T47D (cell line): ENCODE measurements around the gene IGSF6.
"Not testable (repeated sequence)": the region's sequence is repeated elsewhere in the genome, so short reads cannot be mapped to it uniquely, and the experiment has no call there.

ENCODE experiments used
- DNase-seq, 2 experiments: peaks; one replicate each; pipeline versions ENCODE4 v3.0.0 to v3.0.0-alpha.2; 2011 to 2012; ENCODE audit warnings: low read depth in 1 of 2, low spot score in 1 of 2
- JUND ChIP-seq: IDR thresholded peaks from 2 replicates; pipeline ENCODE4 v1.6.1; 2012; ENCODE audit warnings: low read depth
- in situ Hi-C: cut with HindIII; loops from 2 replicates; pipeline ENCODE4 v1.10.0; 2016; ENCODE audit warnings: low sequenced_read_pairs, low pct_unique_long_range_greater_than_20kb

The IGSF6 gene

DNA sequence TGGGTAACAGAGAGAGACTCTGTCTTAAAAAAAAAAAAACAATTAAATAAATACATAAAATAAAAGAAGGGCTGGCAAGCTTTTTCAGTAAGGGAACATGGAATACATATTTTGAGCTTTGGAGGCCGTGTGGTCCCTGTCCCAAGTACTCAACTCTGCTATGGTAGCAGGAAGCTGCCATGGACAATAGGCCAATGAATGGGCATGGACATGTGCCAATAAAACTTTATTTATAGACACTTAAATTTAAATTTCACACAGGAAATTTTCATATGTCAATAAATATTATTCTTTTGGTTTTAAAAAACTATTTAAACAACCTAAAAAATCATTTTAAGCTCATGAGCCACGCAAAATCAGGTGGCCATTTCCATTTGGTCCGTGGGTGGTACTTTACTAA is 15.2 kb upstream of the IGSF6 start:
- DNase-seq = no peak
- in situ Hi-C loops = no loop called here
- no peak for TF ChIP-seq JUND

DNA sequence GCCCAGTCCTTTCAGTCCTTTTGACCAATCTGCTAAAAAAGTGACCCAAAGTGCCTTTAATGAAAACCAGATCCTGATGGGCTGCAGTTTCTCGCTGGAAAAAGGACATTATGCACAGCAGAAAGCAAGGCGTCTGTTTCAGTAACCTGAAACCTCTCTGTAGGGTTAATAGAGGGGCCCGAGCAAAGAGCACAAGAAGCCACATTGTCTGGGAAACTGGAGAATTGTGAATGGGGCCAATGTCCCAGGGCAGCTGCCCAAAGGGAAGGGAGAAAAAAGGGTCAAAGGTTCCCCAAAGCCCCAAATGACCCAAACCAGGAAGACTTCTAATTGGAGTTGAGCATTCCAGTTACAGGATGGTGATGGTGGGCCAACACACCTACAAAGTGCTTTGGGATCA is 14.4 kb upstream of the IGSF6 start:
- no peak for DNase-seq
- no peak for TF ChIP-seq JUND
- in situ Hi-C loops = no loop called here

DNA sequence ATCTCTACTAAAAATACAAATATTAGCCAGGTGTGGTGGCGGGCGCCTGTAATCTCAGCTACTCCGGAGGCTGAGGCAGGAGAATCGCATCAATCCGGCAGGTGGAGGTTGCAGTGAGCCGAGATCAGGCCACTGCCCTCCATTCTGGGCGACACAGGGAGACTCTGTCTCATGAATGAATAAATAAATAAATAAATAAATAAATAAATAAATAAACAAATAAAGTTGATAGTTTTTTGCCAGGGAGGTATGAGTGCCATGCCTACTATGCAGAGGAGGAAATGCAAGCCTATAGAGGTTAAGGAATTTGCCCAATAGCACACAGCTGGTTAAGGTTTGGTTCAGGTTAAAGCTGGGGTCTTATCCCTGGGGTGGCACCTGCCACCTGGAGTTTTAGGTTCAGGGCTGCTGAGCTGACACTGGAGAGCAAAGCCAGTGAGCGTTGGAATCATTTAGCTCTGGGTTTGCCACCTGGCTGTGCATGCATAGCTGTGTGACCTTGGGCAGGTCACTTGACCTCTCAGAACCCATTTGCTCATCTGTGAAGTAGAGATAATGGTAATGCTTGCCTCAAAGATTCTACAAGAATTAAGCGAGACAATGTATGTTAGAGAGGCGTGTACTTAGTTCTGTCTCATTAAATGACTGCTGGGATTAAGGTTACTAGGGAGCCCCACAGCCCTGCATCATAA is 12.5 kb upstream of the IGSF6 start:
- in situ Hi-C loops = no loop called here
- no peak for TF ChIP-seq JUND
- DNase-seq = no peak

DNA sequence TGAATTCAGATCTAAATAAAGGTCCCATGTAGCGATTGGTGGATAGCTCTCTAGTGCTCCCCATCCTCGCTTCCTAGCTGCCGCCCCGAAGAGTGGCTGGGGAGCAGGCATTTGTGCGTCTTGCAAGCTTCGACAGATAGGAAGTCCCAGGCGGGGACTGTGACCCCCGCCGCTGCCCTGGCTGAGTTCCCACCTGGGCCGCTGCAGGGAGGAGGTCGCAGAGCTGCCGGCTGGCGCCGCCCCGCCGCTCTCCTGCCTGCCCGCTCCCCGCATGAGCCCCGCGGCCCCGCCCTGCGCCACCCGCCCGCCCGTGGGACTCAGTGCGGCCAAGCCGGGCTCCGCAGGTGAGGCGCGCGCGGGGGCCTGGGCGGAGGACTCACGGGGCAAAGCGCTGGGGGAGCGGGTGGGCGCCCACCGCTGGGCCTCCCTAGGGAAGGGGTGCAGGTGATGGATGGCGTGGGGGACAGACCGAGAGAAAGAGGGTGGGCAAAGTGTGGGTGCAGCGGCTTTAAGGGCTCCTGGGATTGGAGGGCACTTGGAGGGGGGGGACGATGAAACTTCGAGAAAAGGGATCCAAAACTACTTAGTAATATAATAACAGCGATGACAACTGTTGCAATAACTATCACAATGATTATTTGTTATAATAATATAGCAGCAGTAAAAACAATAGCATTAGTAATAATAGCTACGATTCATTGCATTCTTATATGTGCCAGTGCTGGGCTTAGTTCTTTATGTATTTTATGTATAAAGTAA is 11.7 kb upstream of the IGSF6 start, which contains the start of gene OTOA:
OTOA (plus strand) TSS at position 80 of the 759 bp plus-strand sequence. CDS start 14,547 bp downstream, outside the sequence.
- no peak for TF ChIP-seq JUND
- DNase-seq = no peak
- in situ Hi-C loops = no loop called here

DNA sequence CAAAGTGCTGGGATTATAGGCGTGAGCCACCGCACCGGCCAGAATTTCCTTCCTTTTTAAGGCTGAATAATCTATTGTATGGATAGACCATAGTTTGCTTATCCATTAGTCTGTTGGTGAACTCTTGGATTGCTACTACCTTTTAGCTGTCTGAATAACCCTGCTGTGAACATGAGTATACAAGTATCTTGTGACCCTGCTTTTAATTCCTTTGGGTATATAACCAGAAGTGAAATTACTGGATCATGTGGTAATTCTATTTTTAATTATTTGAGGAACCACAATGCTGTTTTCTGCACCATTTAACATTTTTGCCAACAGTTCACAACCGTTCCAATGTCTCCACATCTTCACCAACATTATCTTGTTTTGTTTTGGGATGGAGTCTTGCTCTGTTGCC is 6.7 kb upstream of the IGSF6 start:
- no peak for TF ChIP-seq JUND
- no peak for DNase-seq
- in situ Hi-C loops = no loop called here

DNA sequence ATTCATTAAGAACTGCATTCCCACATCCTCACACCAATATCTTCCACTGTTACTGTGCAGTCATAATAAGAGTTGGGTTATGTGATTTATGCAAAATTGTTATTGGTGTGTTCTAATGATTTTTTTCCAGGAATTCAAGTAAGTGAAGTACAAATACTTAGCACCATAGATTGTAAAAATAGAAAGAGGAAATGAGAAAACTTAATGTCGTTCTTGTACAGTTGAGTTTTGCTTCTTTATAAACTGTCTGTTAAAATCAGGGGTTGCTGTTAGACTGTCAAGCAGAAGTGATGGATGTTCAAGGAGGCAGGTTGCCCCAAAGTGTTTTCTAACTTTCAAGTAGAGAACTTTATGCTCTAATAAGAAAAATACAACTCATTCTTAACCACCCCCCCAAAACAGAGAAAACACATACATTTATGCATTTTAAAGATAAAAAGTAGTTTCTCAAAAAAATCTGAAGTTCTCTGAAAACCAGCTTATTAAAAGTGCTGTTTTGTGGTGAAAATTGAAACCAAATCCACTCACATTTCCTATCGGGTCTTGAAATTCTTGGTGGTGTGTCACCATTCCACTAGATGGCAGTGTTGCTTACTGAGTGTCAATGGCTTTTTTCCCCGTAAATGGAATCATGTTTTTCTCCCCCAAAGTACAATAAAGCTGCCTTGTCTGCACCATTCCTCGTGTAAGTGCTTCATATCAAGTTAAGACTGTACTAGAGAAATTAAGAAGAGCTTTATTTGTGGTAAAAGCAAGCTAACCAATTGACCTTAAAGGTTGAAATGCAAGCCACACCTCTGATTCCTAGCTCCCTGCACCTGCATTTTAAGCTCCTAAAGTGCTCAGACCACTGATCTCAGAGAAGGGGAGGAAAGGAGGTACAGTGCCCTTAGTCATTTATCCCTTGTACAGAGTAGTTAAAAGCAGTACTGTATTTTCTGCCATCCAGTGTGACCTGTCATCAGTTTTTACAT is 4.7 kb upstream of the IGSF6 start:
- TF ChIP-seq JUND = no peak
- in situ Hi-C loops = no loop called here
- peak; percentile 59 to 71 for DNase-seq

DNA sequence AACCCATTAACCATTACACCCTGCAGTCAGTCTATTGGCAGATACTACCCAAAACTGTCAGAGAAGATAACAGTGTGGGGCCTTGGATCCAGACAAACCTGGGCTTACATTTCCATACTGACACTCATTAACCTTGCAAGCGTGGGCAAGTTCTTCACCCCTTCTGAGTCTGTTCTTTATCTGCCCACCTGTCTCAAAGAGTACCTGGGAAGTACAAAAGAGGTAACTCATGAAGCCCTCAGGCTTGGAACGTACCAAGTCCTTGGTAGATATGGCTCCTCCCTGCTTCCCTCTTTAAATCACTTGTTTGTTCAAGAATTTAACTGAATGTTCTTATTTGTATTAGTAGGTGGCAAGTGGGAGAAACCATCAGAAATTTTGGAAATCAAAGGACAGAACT is 2.5 kb upstream of the IGSF6 start:
- in situ Hi-C loops = no loop called here
- no peak for TF ChIP-seq JUND
- no peak for DNase-seq

DNA sequence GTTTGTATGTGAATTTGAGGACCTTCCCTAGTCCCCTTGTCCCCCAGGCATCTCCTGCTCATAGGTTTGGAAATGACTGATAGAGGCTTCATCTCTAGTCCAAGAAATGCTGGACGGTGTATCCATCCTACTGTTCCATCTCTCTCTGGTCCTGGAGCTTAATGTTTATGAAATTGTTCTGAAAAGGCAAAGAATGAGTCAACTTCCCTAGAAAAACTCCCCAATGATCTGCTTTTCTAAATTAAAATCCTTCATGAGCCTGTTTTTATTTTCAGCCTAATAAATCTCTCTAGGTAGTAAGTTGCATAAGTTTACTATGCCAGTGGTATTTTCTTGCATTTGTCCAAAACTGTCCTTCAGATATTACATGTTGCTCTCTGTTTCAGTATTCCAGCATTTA is 2.1 kb upstream of the IGSF6 start:
- in situ Hi-C loops = no loop called here
- DNase-seq = no peak
- TF ChIP-seq JUND = no peak

DNA sequence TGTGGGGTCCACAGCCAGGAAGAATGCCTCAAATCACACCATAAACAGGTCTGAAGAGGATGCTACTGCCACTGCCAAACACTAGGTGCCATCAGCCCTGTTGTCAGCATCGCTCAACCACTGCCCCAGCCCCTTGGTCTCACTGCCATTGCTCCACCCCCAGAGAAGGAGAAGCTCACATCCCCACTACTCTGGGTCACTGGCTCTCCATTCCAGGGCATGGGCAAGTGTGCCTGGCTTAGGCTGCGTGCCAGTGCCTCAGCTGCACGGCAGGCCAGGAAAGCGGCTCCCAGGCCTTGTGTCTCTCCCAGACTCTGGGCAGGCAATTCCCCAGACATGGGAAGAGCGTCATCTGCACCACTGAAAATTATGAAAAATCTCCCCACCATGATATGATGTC is 1.2 kb upstream of the IGSF6 start:
- in situ Hi-C loops = no loop called here
- DNase-seq = no peak
- TF ChIP-seq JUND = no peak

DNA sequence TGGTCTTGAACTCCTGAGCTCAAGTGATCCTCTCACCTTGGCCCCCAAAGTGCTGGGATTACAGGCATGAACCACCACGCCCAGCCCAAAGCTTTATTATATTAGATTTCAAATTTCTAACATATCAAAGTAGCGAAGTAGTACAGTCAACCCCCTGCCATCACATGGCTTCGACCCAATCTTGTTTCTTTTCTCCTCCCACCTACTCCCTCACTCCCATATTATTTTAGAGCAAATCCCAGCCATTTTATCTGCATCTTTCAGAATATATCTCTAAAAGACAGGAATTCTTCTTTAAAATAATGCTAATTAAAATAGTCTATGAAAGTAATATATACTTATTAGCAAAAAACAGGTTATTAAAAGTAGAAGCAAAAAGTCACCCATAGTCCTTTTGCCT is 893 bp downstream of the IGSF6 start:
- in situ Hi-C loops = no loop called here
- DNase-seq = no peak
- TF ChIP-seq JUND = no peak

DNA sequence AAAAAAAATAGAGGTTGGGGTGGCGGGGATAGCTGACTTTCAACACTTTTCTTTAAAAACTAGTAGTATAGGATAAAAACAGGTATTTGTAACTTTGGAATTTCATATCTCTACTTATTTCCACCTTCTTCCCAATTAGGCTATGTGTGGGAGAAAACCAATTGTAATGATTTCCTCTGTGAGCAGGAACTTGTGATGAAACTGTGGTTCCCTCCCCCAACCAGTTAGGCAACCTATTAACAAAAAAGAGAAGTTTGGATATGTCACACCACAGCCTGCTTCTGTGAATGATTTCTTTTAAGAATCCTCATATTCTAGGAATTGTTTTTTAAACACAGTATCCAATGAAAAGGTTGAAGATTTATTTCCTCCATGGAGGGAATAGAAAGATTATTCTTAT is 1.9 kb downstream of the IGSF6 start:
- no peak for DNase-seq
- in situ Hi-C loops = no loop called here
- no peak for TF ChIP-seq JUND

DNA sequence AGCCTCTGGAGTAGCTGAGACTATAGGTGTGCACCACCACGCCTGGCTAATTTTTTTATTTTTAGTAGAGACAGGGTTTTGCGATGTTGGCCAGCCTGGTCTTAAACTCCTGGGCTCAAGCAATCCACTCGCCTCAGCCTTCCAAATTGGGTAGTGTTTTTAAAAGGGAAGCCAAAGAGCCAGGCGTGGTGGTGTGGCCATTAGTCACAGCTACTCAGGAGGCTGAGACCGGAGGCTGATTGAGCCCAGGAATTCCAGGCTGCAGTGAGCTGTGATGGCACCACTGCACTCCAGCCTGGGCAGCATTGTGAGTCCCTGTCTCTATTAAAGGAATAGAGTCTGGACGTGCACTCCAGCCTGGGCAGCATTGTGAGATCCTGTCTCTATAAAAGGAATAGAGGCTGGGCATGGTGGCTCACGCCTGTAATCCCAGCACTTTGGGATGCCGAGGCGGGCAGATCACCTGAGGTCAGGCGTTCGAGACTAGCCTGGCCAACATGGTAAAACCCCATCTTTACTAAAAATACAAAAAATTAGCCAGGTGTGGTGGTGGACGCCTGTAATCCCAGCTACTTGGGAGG is 2.5 kb downstream of the IGSF6 start:
- DNase-seq, in situ Hi-C loops: not testable (repeated sequence)
